T-helper 2 cell (primary cell): ENCODE data around the gene YRDC.

Source experiments
- DNase-seq, 5 experiments: peaks; one replicate each; pipeline versions ENCODE4 v3.0.0 to v3.0.0-alpha.2; 2012 to 2022

The YRDC gene

GRCh38 chr1:37765916-37766664, 41.9 kb downstream of the YRDC start:
- no peak for DNase-seq

- no peak for DNase-seq
Observed at GRCh38 chr1:37764888-37765441, 43.0 kb downstream of the YRDC start, which contains the start of gene EPHA10. TSS of gene EPHA10 (minus strand) at chr1:37765120. CDS start at chr1:37765066, 54 bp downstream.

- DNase-seq, result peak in 2 of 5 experiments; percentile 14 to 38
Observed at GRCh38 chr1:37764414-37764825, 43.6 kb downstream of the YRDC start.

- no peak for DNase-seq
Observed at GRCh38 chr1:37763791-37764413, 44.1 kb downstream of the YRDC start.

- DNase-seq, result no peak
Observed at GRCh38 chr1:37762516-37762915, 45.5 kb downstream of the YRDC start.

- no peak for DNase-seq
Observed at GRCh38 chr1:37761416-37762095, 46.5 kb downstream of the YRDC start.

- no peak for DNase-seq
Observed at GRCh38 chr1:37759451-37759850, 48.6 kb downstream of the YRDC start.

- no peak for DNase-seq
Observed at GRCh38 chr1:37755951-37756560, 52.0 kb downstream of the YRDC start.

GRCh38 chr1:37755290-37755689, 52.7 kb downstream of the YRDC start:
- DNase-seq, result no peak

GRCh38 chr1:37753473-37754321, 54.3 kb downstream of the YRDC start:
- no peak for DNase-seq
